RWPE2 (cell line): Measurements from ENCODE around the gene DNAJC18.
A peak's percentile ranks its signal among the peaks of the same experiment; 100 is the strongest.
"Not testable (repeated sequence)": the region's sequence is repeated elsewhere in the genome, so short reads cannot be mapped to it uniquely, and the experiment has no call there.

Experiments used
- ATAC-seq: fragments of 200-7000 bp; cut with Tn5 transposase; 3 replicates; pipeline ENCODE4 v1.9.1; 2021; ENCODE audit warnings: low read depth
- DNase-seq: peaks from one replicate; pipeline ENCODE4 v3.0.0-alpha.2; 2020; ENCODE audit warnings: low spot score
- H3K27ac ChIP-seq: fragments of 450-650 bp; 2 replicates; pipeline ENCODE4 v1.5.1; 2017; ENCODE audit warnings: mild to moderate bottlenecking; ENCODE audit not compliant: poor library complexity, severe bottlenecking
- H3K27me3 ChIP-seq: fragments of 250-450 bp; sonication (Bioruptor Pico); 2 replicates; pipeline ENCODE4 v1.5.1; 2021; ENCODE audit warnings: mild to moderate bottlenecking, moderate library complexity; ENCODE audit not compliant: insufficient read depth, poor library complexity, severe bottlenecking
- H3K36me3 ChIP-seq: fragments of 250-450 bp; sonication (Bioruptor Pico); 2 replicates; pipeline ENCODE4 v1.5.1; 2020; ENCODE audit warnings: low read depth, mild to moderate bottlenecking, moderate library complexity
- H3K4me1 ChIP-seq: fragments of 250-450 bp; sonication (Bioruptor Pico); 2 replicates; pipeline ENCODE4 v1.5.1; 2021; ENCODE audit warnings: mild to moderate bottlenecking, moderate library complexity; ENCODE audit not compliant: insufficient read depth, poor library complexity, severe bottlenecking
- H3K4me3 ChIP-seq: fragments of 250-450 bp; sonication (Bioruptor Pico); 2 replicates; pipeline ENCODE4 v1.5.1; 2021; ENCODE audit warnings: mild to moderate bottlenecking, moderate library complexity; ENCODE audit not compliant: severe bottlenecking
- H3K9me3 ChIP-seq: fragments of 250-450 bp; sonication (Bioruptor Pico); 2 replicates; pipeline ENCODE4 v1.5.1; 2021; ENCODE audit warnings: mild to moderate bottlenecking, moderate library complexity; ENCODE audit not compliant: severe bottlenecking
- TF ChIP-seq, protein P1 (sequence below): fragments of 450-650 bp; IDR thresholded peaks from one replicate; pipeline ENCODE4 v1.5.1; 2017; ENCODE audit warnings: mild to moderate bottlenecking, moderate library complexity; ENCODE audit not compliant: poor library complexity, severe bottlenecking

The DNAJC18 gene

DNA sequence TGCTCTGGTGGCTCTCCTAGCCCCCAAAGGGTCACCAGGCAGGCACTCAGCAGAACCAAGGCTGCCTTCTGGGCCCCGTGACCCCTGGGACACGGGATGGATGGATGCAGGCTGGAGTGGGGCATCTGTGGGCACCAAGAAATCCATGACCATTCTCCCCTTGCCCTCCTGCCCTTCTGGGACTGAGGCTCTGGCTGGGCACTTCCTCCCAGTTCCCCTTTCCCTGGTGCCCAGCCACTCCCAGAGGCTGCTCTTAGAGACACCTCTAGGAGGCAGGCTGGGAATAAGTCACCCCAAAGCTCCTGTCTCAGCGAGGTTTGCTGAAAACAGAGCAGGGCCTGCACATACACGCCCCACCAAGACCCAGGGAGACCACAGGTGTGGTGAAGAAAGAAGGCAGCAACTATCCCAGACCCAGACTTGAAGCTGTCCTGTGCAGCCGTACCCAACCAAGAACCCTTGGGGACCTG lies 42.3 kb upstream of the DNAJC18 start:
- H3K4me1 ChIP-seq, result peaks cover 23% of the 10 kb centered on the region
- peak overlapping the region; percentile 28 for H3K4me3 ChIP-seq
- TF ChIP-seq, protein P1, sequence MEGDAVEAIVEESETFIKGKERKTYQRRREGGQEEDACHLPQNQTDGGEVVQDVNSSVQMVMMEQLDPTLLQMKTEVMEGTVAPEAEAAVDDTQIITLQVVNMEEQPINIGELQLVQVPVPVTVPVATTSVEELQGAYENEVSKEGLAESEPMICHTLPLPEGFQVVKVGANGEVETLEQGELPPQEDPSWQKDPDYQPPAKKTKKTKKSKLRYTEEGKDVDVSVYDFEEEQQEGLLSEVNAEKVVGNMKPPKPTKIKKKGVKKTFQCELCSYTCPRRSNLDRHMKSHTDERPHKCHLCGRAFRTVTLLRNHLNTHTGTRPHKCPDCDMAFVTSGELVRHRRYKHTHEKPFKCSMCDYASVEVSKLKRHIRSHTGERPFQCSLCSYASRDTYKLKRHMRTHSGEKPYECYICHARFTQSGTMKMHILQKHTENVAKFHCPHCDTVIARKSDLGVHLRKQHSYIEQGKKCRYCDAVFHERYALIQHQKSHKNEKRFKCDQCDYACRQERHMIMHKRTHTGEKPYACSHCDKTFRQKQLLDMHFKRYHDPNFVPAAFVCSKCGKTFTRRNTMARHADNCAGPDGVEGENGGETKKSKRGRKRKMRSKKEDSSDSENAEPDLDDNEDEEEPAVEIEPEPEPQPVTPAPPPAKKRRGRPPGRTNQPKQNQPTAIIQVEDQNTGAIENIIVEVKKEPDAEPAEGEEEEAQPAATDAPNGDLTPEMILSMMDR, result peak; percentile 59
- H3K36me3 ChIP-seq, result peaks cover 15% of the 10 kb centered on the region
- ATAC-seq, result peak; percentile 46
- no peaks in the 10 kb centered on the region for H3K27me3 ChIP-seq
- H3K9me3 ChIP-seq, result no peaks in the 10 kb centered on the region
- peak overlapping the region; percentile 93 for H3K27ac ChIP-seq
- DNase-seq, result no peak

- Histone ChIP-seq H3K27me3 (no peaks in the 10 kb centered on the region), H3K4me3 (peak overlapping the region; percentile 28), H3K27ac (peak overlapping the region; percentile 93), H3K36me3 (peaks cover 17% of the 10 kb centered on the region), H3K9me3 (no peaks in the 10 kb centered on the region), H3K4me1 (peaks cover 23% of the 10 kb centered on the region)
- TF ChIP-seq, protein P1, result no peak
- peak; percentile 15; the same call in 2 of the 3 replicates for ATAC-seq
- peak; percentile 75 for DNase-seq
Measured at GRCh38 chr5:139481122-139481533, 41.8 kb upstream of the DNAJC18 start.

DNA sequence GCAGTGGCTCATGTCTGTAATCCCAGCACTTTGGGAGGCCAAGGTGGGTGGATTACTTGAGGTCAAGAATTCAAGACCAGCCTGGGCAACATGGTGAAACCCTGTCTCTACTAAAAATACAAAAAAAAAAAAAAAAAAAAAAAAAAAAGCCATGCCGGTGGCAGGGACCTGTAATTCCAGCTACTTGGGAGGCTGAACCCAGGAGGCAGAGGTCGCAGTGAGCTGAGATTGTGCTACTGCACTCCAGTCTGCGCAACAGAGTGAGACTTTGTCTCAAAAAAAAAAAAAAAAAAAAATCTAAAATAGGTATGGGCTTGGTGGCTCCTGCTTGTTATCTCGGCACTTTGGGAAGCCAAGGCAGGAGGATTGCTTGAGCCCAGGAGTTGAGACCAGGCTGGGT lies 40.4 kb upstream of the DNAJC18 start:
- H3K27me3 ChIP-seq, ATAC-seq, H3K4me3 ChIP-seq, H3K9me3 ChIP-seq, DNase-seq, H3K27ac ChIP-seq: not testable (repeated sequence)
- H3K4me1 ChIP-seq, result peaks cover 28% of the 10 kb centered on the region
- peaks cover 22% of the 10 kb centered on the region for H3K36me3 ChIP-seq

DNA sequence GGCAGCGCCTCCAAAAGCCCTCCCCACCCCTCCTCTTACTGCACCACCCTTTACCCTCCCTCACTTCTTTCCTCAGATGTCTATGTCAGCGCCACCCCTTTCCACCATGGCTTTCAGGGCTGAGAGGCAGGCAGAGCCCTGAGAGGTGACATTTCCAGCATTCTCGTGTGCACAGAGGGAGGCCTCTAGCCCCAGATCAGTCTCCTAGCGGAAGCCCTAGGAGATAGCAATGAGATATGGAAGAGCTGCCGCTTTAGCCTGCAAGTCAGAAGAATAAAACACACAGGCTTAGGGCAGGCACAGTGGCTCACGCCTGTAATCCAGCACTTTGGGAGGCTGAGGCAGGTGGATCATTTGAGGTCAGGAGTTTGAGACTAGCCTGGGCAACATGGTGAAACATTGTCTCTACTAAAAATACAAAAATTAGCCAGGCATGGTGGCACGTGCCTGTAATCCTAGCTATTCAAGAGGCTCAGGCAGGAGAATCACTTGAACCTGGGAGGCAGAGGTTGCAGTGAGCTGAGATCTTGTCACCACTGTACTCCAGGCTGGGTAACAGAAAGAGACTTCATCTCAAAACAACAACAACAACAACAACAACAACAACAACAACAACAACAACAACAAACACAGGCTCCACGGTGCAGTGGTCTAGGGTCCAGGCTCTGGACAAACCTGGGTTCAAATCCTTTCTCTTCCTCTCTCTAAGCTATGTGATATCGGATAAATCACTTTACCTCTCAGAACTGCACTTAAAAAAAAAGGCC lies 39.5 kb upstream of the DNAJC18 start:
- ATAC-seq, H3K27ac ChIP-seq: not testable (repeated sequence)

DNA sequence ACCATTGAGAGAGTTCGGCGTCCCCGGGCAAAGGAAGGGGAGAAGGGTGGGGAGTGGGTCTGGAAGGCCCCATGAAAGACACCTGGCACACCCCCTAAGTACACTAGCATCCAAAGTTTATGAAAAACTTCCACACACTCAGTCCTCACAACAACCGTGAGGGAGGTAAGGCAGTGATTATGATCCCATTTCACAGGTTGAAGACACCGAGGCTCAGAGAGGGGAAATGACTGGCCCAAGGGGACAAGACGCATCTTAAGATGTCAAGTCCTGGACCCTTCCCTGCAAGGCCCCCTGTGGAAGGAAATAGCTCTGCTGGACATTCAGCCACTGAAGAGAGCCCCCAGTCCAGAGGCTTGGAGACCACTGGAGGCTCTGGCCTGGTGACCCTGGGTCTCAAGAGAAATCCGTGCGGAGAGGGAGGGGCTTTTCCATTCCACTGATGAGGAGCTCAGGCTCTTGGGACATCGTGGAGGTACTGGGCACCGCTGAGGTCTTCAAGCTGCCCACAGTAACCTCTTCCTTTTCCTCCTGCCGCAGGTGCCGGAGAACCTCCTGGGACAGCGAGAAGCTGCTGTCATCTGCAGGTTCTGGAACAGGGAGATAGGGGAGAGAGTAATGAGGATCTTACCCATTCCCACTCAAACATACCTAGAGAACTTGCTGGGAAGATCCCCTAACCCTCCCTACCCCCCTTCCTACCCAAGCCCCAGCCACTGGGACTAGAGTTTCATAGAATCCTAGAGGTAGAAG lies 36.7 kb upstream of the DNAJC18 start:
- Histone ChIP-seq H3K4me1 (peaks cover 21% of the 10 kb centered on the region), H3K27me3 (no peaks in the 10 kb centered on the region), H3K4me3 (no peak overlapping the region), H3K36me3 (peaks cover 22% of the 10 kb centered on the region), H3K9me3 (no peaks in the 10 kb centered on the region), H3K27ac (no peak overlapping the region)
- TF ChIP-seq, protein P1, result no peak
- no peak for DNase-seq
- no peak for ATAC-seq

More for the DNA sequence above, 39.5 kb upstream of the DNAJC18 start:
- H3K4me1 ChIP-seq, result peaks cover 35% of the 10 kb centered on the region
- not testable (repeated sequence) for H3K9me3 ChIP-seq, DNase-seq, H3K4me3 ChIP-seq, H3K27me3 ChIP-seq
- peaks cover 22% of the 10 kb centered on the region for H3K36me3 ChIP-seq
